Breast epithelium (tissue), 3 donors: Measurements from ENCODE around the gene TNS1.

ENCODE experiments used
- POLR2A ChIP-seq: fragments of 450-650 bp; IDR thresholded peaks from one replicate; pipeline ENCODE4 v1.6.1; 2016; ENCODE audit warnings: antibody characterized with exemption, mild to moderate bottlenecking, moderate library complexity
- TF ChIP-seq, protein P1 (sequence below), 3 donors: fragments of 450-650 bp; IDR thresholded peaks; one replicate each; pipeline ENCODE4 v1.5.1; 2016 to 2017; ENCODE audit warnings: antibody characterized with exemption in 3 of 3, mild to moderate bottlenecking in 3 of 3, moderate library complexity in 3 of 3

DNA sequence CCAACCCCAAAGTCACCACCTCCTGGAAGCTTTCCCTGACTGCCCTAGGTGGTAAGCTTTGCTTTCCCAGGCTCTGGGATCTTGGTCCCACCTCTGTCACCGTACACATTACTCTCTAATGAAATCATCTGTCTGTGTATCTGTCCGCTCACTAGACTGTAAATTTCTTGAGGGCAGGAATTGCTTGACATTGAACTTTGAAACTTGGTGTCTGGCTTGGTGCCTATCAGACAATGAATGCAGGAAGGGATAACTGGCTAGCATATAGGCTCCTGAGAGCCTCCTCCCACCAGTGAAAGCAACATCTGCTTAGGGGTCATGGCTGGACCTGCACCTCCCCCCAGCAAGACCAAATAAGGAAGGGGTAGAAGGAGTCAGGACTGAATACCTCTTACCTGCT, 155.7 kb downstream of the TNS1 start:
- no peak for TF ChIP-seq POLR2A
- TF ChIP-seq, protein P1, sequence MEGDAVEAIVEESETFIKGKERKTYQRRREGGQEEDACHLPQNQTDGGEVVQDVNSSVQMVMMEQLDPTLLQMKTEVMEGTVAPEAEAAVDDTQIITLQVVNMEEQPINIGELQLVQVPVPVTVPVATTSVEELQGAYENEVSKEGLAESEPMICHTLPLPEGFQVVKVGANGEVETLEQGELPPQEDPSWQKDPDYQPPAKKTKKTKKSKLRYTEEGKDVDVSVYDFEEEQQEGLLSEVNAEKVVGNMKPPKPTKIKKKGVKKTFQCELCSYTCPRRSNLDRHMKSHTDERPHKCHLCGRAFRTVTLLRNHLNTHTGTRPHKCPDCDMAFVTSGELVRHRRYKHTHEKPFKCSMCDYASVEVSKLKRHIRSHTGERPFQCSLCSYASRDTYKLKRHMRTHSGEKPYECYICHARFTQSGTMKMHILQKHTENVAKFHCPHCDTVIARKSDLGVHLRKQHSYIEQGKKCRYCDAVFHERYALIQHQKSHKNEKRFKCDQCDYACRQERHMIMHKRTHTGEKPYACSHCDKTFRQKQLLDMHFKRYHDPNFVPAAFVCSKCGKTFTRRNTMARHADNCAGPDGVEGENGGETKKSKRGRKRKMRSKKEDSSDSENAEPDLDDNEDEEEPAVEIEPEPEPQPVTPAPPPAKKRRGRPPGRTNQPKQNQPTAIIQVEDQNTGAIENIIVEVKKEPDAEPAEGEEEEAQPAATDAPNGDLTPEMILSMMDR (IDR thresholded peaks at IDR 0.05) = no peak
